SK-N-SH (cell line): ENCODE data around the gene RILPL1. TPM values are rescaled to one million over a fixed set of nuclear protein-coding genes. Genes with fewer than 3 reads are reported as not detected.

Experiments
- CTCF ChIA-PET: fragments of 300-600, 350-600 bp; formaldehyde crosslinking; extraction: SDS; loops from one replicate; lab custom pipeline; 2021; lab: Yijun Ruan, JAX
- POLR2A ChIA-PET: fragments of 350-600 bp; sonication (Branson Sonifier 250); formaldehyde crosslinking; extraction: SDS; loops from one replicate; lab custom pipeline; 2020; ENCODE audit warnings: antibody characterized with exemption, inconsistent platforms; lab: Yijun Ruan, JAX
- DNase-seq: peaks from one replicate; pipeline ENCODE4 v3.0.0; 2012
- H2AFZ ChIP-seq: fragments of 200-600 bp; sonication (generic); 2 replicates; pipeline ENCODE4 v1.8.1; 2016; ENCODE audit warnings: antibody characterized with exemption, mild to moderate bottlenecking, low read depth
- H3F3A ChIP-seq: fragments of 200-600 bp; sonication (generic); replicated peaks from 2 replicates; pipeline ENCODE3; 2016; ENCODE audit warnings: antibody characterized with exemption, mild to moderate bottlenecking; ENCODE audit not compliant: insufficient read depth
- H3K27ac ChIP-seq, 2 experiments: fragments of 200-500 bp in 1 of 2; fragments of 200-600 bp in 1 of 2; sonication (Bioruptor generic) in 1 of 2; sonication (generic), shearing (Covaris generic) in 1 of 2; 2 replicates each; pipeline versions ENCODE4 v1.5.1 to v1.6.1; 2014 to 2016; ENCODE audit warnings: low read depth in 2 of 2, inconsistent platforms in 1 of 2, low read length in 1 of 2, mild to moderate bottlenecking in 1 of 2, mixed read lengths in 1 of 2
- H3K27me3 ChIP-seq: fragments of 200-600 bp; sonication (generic), shearing (Covaris generic); 2 replicates; pipeline ENCODE4 v1.6.1; 2016; ENCODE audit warnings: mixed run types; ENCODE audit not compliant: insufficient read depth
- H3K36me3 ChIP-seq, 2 experiments: fragments of 200-500 bp in 1 of 2; fragments of 200-600 bp in 1 of 2; sonication (Bioruptor generic) in 1 of 2; sonication (generic) in 1 of 2; replicated peaks in 1 of 2; 2 replicates each; pipeline versions ENCODE3 to v1.5.1; 2014 to 2016; ENCODE audit warnings: low read length in 1 of 2, mild to moderate bottlenecking in 1 of 2; ENCODE audit not compliant: insufficient read depth in 2 of 2, control insufficient read depth in 1 of 2
- H3K4me1 ChIP-seq, 2 experiments: fragments of 200-500 bp in 1 of 2; fragments of 200-600 bp in 1 of 2; sonication (Bioruptor generic) in 1 of 2; sonication (generic), shearing (Covaris generic) in 1 of 2; 2 replicates each; pipeline versions ENCODE4 v1.5.1 to v1.6.1; 2014 to 2016; ENCODE audit warnings: low read depth in 1 of 2, low read length in 1 of 2, mixed run types in 1 of 2; ENCODE audit not compliant: insufficient read depth in 2 of 2, control insufficient read depth in 1 of 2
- H3K4me2 ChIP-seq: fragments of 200-600 bp; sonication (generic), shearing (Covaris generic); 2 replicates; pipeline ENCODE4 v1.6.1; 2017; ENCODE audit warnings: mixed run types
- H3K4me3 ChIP-seq, 2 experiments: fragments of 200-500 bp in 1 of 2; fragments of 200-600 bp in 1 of 2; sonication (Bioruptor generic) in 1 of 2; sonication (generic), shearing (Covaris generic) in 1 of 2; 2 replicates each; pipeline versions ENCODE4 v1.5.1 to v1.8.1; 2014 to 2016; ENCODE audit warnings: low read depth in 2 of 2, inconsistent platforms in 1 of 2, low read length in 1 of 2, mild to moderate bottlenecking in 1 of 2, mixed read lengths in 1 of 2, moderate library complexity in 1 of 2
- H3K79me2 ChIP-seq: fragments of 200-600 bp; sonication (generic); 2 replicates; pipeline ENCODE4 v1.8.1; 2017; ENCODE audit warnings: mild to moderate bottlenecking; ENCODE audit not compliant: insufficient read depth
- H3K9ac ChIP-seq: fragments of 200-600 bp; sonication (generic); 2 replicates; pipeline ENCODE4 v1.6.1; 2017; ENCODE audit warnings: mixed run types
- H3K9me2 ChIP-seq: fragments of 200-600 bp; sonication (generic); 2 replicates; pipeline ENCODE4 v1.6.1; 2017; ENCODE audit warnings: mixed run types
- H3K9me3 ChIP-seq: fragments of 200-600 bp; sonication (generic); 2 replicates; pipeline ENCODE4 v1.6.1; 2017; ENCODE audit warnings: mixed run types, mild to moderate bottlenecking, moderate library complexity
- H4K20me1 ChIP-seq: fragments of 200-600 bp; sonication (generic); 2 replicates; pipeline ENCODE4 v1.6.1; 2017; ENCODE audit warnings: mild to moderate bottlenecking, mixed run types; ENCODE audit not compliant: insufficient read depth
- ELF1 ChIP-seq: IDR thresholded peaks from 2 replicates; pipeline ENCODE4 v1.4.0; 2012
- EZH2phosphoT487 ChIP-seq: fragments of 200-600 bp; sonication (generic); IDR thresholded peaks from 2 replicates; pipeline ENCODE4 v1.6.1; 2017; ENCODE audit warnings: low read depth, mixed run types, mild to moderate bottlenecking, antibody characterized with exemption, moderate library complexity, borderline replicate concordance
- FOXJ3 ChIP-seq: sonication (generic); formaldehyde crosslinking; IDR thresholded peaks from 2 replicates; pipeline ENCODE4 v1.5.1; 2020; ENCODE audit warnings: mild to moderate bottlenecking, missing genetic modification reagents
- FOXM1 ChIP-seq: IDR thresholded peaks from 2 replicates; pipeline ENCODE4 v1.4.0; 2012; ENCODE audit warnings: low read depth, mild to moderate bottlenecking
- GATA2 ChIP-seq: sonication (generic); formaldehyde crosslinking; IDR thresholded peaks from 2 replicates; pipeline ENCODE4 v1.5.0; 2020; ENCODE audit warnings: mild to moderate bottlenecking, missing genetic modification reagents
- JUND ChIP-seq: IDR thresholded peaks from 2 replicates; pipeline ENCODE4 v1.4.0; 2012
- NRF1 ChIP-seq: IDR thresholded peaks from 2 replicates; pipeline ENCODE4 v1.6.1; 2012; ENCODE audit warnings: low read depth, mild to moderate bottlenecking, low read length
- POLR2AphosphoS5 ChIP-seq: IDR thresholded peaks from 2 replicates; pipeline ENCODE4 v1.6.1; 2012; ENCODE audit warnings: low read depth, low read length
- RAD21 ChIP-seq: IDR thresholded peaks from 2 replicates; pipeline ENCODE4 v1.6.1; 2012; ENCODE audit warnings: mild to moderate bottlenecking, low read length
- RCOR1 ChIP-seq: fragments of 150-350 bp; IDR thresholded peaks from 2 replicates; pipeline ENCODE4 v1.6.1; 2017; ENCODE audit warnings: antibody characterized with exemption, low read length
- RXRA ChIP-seq: IDR thresholded peaks from 2 replicates; pipeline ENCODE4 v1.4.0; 2012; ENCODE audit warnings: low read depth, mild to moderate bottlenecking, borderline replicate concordance
- SIN3A ChIP-seq: IDR thresholded peaks from 2 replicates; pipeline ENCODE4 v1.6.1; 2012; ENCODE audit warnings: low read depth, mild to moderate bottlenecking, low read length, moderate library complexity, borderline replicate concordance
- SMC3 ChIP-seq: IDR thresholded peaks from 2 replicates; pipeline ENCODE4 v1.6.1; 2012; ENCODE audit warnings: low read depth, low read length, improper control_type of control experiment
- TCF12 ChIP-seq: IDR thresholded peaks from 2 replicates; pipeline ENCODE4 v1.4.0; 2012
- TEAD4 ChIP-seq: IDR thresholded peaks from 2 replicates; pipeline ENCODE4 v1.4.0; 2012; ENCODE audit warnings: mild to moderate bottlenecking, borderline replicate concordance; ENCODE audit not compliant: insufficient read depth
- YY1 ChIP-seq: IDR thresholded peaks from 2 replicates; pipeline ENCODE4 v1.4.0; 2012; ENCODE audit warnings: low read depth, mild to moderate bottlenecking
- WGBS: methylation state at CpG from one replicate; pipeline ENCODE4 v1.1.6; 2017; ENCODE audit warnings: low lambda C conversion rate; 5-methylcytosine and 5-hydroxymethylcytosine counted together
- polyA plus RNA-seq, 3 experiments: library from polyadenylated mRNA; depleted of rRNA; stranded (reverse); fragments of >200 nt; gene quantifications; 2 replicates each; pipeline ENCODE4 v1.2.3, GENCODE V29; 2012
- TF ChIP-seq, protein P1 (sequence below): IDR thresholded peaks from 2 replicates; pipeline ENCODE4 v1.6.1; 2012; ENCODE audit warnings: mild to moderate bottlenecking, low read depth, low read length, moderate library complexity
- TF ChIP-seq, protein P2 (sequence below): IDR thresholded peaks from 2 replicates; pipeline ENCODE4 v1.4.0; 2012; ENCODE audit warnings: low read depth
- TF ChIP-seq, protein P3 (sequence below): fragments of 200-600 bp; sonication (generic); IDR thresholded peaks from 2 replicates; pipeline ENCODE4 v1.6.1; 2017; ENCODE audit warnings: antibody characterized with exemption, mild to moderate bottlenecking, moderate library complexity

The RILPL1 gene
- polyA plus RNA-seq, 1 of the 3 experiments (the other 2 are of a cell fraction) = 32.6 TPM

DNA sequence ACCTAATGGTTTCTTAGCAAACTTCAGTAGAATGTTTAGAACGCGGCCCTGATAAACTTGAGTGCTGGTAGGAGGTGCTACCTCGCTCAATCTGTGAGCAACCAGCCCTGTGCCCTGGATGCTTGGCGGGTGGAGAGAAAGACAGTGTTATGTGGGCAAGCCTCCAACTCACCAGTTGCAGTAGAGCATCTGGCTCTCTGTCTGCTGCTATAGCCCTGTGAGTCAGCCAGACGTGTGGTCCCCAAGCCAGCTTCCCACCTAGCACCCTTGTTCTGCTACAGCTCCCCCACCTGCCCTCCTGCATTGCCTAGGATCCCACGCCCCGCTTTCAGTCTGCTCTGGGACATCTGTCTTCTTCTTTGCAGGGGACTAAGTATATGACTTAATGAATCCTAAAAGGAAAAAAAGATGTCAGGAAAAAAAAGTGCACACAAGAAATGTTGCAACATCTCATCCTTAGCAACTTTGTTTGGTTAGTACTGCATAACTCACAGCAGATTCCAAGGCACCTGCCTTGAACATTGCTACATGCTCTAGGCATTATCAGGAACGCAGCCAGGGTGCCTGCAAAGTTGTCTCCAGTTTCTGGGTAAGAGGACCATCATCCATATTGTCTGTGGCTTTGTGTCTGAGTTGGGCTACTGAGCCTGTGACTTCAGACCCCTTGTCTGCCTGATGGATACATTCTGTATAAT, 62.0 kb downstream of the RILPL1 start:
- no peaks in the 10 kb centered on the region for H3K9me3 ChIP-seq
- TF ChIP-seq POLR2AphosphoS5 (no peak), NRF1 (no peak), TCF12 (no peak), RAD21 (no peak), ELF1 (no peak), FOXJ3 (no peak), TEAD4 (no peak), GATA2 (CRISPR knock-in tag) (no peak), SIN3A (no peak), RCOR1 (no peak), SMC3 (no peak)
- TF ChIP-seq, protein P1, sequence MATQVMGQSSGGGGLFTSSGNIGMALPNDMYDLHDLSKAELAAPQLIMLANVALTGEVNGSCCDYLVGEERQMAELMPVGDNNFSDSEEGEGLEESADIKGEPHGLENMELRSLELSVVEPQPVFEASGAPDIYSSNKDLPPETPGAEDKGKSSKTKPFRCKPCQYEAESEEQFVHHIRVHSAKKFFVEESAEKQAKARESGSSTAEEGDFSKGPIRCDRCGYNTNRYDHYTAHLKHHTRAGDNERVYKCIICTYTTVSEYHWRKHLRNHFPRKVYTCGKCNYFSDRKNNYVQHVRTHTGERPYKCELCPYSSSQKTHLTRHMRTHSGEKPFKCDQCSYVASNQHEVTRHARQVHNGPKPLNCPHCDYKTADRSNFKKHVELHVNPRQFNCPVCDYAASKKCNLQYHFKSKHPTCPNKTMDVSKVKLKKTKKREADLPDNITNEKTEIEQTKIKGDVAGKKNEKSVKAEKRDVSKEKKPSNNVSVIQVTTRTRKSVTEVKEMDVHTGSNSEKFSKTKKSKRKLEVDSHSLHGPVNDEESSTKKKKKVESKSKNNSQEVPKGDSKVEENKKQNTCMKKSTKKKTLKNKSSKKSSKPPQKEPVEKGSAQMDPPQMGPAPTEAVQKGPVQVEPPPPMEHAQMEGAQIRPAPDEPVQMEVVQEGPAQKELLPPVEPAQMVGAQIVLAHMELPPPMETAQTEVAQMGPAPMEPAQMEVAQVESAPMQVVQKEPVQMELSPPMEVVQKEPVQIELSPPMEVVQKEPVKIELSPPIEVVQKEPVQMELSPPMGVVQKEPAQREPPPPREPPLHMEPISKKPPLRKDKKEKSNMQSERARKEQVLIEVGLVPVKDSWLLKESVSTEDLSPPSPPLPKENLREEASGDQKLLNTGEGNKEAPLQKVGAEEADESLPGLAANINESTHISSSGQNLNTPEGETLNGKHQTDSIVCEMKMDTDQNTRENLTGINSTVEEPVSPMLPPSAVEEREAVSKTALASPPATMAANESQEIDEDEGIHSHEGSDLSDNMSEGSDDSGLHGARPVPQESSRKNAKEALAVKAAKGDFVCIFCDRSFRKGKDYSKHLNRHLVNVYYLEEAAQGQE = no peak
- TF ChIP-seq, protein P2, sequence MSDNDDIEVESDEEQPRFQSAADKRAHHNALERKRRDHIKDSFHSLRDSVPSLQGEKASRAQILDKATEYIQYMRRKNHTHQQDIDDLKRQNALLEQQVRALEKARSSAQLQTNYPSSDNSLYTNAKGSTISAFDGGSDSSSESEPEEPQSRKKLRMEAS = no peak
- TF ChIP-seq, all 33 proteins: peak for 0
- no peak overlapping the region for H2AFZ ChIP-seq
- H3K27ac ChIP-seq = no peak overlapping the region; a peak in 1 of 4 replicates
- no peaks in the 10 kb centered on the region for H4K20me1 ChIP-seq
- H3F3A ChIP-seq = peaks cover 5% of the 10 kb centered on the region
- no peaks in the 10 kb centered on the region for H3K27me3 ChIP-seq
- H3K9me2 ChIP-seq = no peaks in the 10 kb centered on the region
- H3K4me2 ChIP-seq = no peak overlapping the region
- H3K4me1 ChIP-seq = peaks cover 0 to 10% of the 10 kb centered on the region in 2 experiments; a peak in 2 of 4 replicates
- CTCF ChIA-PET = no interaction called here
- WGBS = 87% methylated on average over 6 of the region's 8 CpGs
- no peak overlapping the region for H3K9ac ChIP-seq
- no peak for DNase-seq
- H3K36me3 ChIP-seq = peaks cover 18 to 38% of the 10 kb centered on the region in 2 experiments
- POLR2A ChIA-PET = no interaction called here
- H3K79me2 ChIP-seq = peaks cover 6% of the 10 kb centered on the region; the same call in 1 of the 2 replicates
- no peak overlapping the region for H3K4me3 ChIP-seq

DNA sequence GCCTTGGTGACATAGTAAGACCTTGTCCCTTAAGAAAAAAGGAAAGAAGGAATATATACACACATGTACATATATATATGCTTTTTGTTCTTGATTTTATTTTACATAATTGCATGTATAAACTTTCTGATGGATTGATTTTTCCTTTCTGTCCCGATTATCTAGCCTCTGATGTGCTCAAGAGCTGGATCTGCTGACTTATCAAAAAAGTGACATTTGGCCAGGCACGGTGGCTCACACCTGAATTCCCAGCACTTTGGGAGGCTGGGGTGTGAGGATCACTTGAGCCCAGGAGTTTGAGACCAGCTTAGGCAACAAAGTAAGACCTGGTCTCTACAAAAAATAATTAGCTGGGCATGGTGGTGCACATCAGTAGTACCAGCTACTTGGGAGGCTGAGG, 63.5 kb downstream of the RILPL1 start:
- 97% methylated on average over 2 of the region's 2 CpGs for WGBS
- TF ChIP-seq YY1 (no peak), POLR2AphosphoS5 (no peak), RXRA (no peak), EZH2phosphoT487 (no peak), SIN3A (no peak), FOXM1 (no peak), JUND (no peak)
- TF ChIP-seq, protein P3, sequence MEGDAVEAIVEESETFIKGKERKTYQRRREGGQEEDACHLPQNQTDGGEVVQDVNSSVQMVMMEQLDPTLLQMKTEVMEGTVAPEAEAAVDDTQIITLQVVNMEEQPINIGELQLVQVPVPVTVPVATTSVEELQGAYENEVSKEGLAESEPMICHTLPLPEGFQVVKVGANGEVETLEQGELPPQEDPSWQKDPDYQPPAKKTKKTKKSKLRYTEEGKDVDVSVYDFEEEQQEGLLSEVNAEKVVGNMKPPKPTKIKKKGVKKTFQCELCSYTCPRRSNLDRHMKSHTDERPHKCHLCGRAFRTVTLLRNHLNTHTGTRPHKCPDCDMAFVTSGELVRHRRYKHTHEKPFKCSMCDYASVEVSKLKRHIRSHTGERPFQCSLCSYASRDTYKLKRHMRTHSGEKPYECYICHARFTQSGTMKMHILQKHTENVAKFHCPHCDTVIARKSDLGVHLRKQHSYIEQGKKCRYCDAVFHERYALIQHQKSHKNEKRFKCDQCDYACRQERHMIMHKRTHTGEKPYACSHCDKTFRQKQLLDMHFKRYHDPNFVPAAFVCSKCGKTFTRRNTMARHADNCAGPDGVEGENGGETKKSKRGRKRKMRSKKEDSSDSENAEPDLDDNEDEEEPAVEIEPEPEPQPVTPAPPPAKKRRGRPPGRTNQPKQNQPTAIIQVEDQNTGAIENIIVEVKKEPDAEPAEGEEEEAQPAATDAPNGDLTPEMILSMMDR = no peak
- TF ChIP-seq, protein P1 = no peak

More for the DNA sequence above, 63.5 kb downstream of the RILPL1 start:
- Histone ChIP-seq H4K20me1 (no peaks in the 10 kb centered on the region), H3K9me2 (no peaks in the 10 kb centered on the region), H3K9me3 (no peaks in the 10 kb centered on the region), H3K4me3 (no peak overlapping the region), H3F3A (peaks cover 5% of the 10 kb centered on the region), H3K79me2 (peaks cover 18% of the 10 kb centered on the region), H3K27me3 (no peaks in the 10 kb centered on the region), H3K9ac (no peak overlapping the region), H3K27ac (no peak overlapping the region), H2AFZ (no peak overlapping the region), H3K4me2 (no peak overlapping the region), H3K36me3 (peaks cover 23 to 31% of the 10 kb centered on the region in 2 experiments), H3K4me1 (peaks cover 0 to 19% of the 10 kb centered on the region in 2 experiments; a peak in 2 of 4 replicates)
- POLR2A ChIA-PET = interaction anchor here (0.7 kb wide), 1 partner anchor 32 kb away, joined by 3 read pairs; no protein-coding TSS in a partner anchor
- DNase-seq = no peak
- CTCF ChIA-PET = no interaction called here
